Renal pelvis (tissue), 4 donors: ENCODE measurements around the gene PLEKHA8. TPM values are rescaled to one million over a fixed set of nuclear protein-coding genes. Genes with fewer than 3 reads are reported as not detected.
A peak's percentile ranks its signal among the peaks of the same experiment; 100 is the strongest.

Experiments
- DNase-seq: peaks from one replicate; pipeline ENCODE4 v3.0.0-alpha.2; 2013
- polyA plus RNA-seq, 3 donors: library from polyadenylated mRNA; unstranded; fragments of 120-200 nt; gene quantifications; one replicate each; pipeline ENCODE4 v1.2.1, GENCODE V29; 2013; ENCODE audit not compliant: insufficient read length in 3 of 3

Gene PLEKHA8
- polyA plus RNA-seq, 3 donors = 16.8 to 22.4 (median 18.3) TPM

DNA sequence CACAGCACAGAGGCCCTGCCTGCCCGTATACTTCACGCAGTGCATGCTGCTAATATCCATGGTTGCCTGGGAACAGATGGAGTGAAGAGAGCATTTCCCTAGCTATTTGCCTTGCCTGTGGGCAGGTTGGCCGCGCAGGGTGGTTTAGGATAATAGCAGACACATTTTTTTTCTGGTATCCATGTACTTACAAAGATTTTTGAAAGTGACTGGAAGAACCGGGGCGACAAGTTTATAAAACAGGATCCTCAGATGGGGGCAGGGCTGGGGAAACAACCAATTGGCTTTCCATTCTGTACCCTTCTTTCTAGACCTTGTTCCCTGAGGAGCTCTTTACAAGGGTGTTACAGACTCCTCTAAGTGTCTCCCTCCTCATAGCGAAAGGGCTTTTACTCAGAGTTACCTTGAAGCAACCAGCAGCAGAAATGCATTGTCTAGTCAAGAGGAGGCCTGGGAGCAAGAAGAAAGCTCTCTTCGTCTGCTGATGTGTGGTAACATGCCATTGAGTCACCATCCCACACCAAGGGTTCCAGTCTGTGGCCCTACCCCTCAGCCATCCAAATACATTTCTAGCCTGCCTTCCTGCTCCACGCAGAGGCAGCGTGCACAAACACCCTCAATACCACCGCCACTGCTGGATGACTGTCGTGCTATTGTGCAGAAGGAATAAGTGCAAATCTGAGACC is 138.1 kb downstream of the PLEKHA8 start:
- DNase-seq = peak; percentile 30

DNA sequence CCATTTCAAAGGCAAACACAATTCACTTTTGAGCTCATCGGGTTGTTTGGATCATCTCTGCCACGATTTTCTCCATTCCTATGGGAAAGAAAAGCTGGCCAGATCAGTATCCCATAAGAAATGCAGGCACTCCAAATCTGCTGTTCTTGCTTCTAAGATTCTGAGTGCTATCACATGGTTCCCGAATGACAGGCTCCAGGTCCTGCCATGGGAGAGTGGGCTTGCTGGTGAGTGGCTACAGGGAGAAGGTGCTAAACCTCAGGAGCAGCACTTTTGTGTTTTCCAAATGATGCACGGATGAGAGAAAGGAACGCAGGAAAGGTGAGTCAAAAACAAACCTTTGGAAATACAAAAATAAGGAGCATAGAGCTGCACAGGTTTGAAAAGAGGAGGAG is 138.6 kb downstream of the PLEKHA8 start:
- no peak for DNase-seq

DNA sequence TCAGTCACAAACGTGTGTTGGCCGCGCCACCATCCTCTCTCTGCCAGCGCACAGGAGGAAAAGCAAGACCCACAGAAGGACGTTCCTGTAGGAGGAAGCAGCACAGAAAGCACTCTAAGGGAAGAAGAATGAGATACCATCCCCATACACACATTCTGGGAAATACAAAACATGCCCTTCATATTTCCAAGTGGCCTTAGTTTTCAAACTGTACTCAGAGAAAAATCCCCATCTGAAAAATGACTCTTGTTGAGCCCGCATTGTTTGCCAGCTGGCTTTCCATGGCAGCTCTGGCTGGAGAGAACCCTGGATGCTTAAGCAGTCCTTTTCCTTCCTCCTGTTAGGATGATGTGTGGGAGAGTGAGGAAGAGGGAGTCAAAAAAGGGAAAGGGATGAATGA is 139.7 kb downstream of the PLEKHA8 start:
- no peak for DNase-seq

DNA sequence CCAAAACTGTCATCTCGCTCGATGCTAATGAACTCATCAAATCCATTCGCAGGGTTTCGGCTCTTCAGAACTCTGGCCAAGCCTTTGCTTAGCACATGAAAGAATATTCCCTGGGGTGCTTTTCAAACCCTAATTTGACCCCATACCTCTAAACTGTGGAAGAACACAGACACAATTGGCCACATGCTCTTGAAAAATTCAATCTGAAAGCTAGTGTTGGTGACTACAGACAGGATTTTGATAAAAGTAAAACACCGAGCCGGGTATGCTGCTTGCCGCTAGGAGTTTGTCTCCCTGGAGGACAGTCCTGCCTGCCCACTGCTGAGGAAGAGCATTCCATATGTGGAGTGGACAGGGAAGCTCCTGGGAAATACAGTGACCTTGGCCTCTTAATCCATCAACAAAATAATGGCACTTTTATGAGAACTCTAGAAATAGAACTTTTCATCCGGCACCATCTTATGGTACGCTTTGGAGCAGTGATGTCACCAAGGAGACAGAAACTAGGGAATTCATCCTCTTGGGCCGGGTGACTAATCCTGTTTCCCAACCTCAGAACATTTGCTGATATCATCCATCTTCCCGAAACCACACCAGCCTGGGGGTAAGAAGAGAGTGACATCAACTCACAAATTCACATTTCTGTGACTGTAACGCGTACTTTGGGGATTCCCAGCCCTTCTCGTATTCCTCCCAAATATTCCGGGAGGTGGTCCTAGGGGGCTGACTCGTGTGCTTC is 140.8 kb downstream of the PLEKHA8 start:
- DNase-seq = no peak

DNA sequence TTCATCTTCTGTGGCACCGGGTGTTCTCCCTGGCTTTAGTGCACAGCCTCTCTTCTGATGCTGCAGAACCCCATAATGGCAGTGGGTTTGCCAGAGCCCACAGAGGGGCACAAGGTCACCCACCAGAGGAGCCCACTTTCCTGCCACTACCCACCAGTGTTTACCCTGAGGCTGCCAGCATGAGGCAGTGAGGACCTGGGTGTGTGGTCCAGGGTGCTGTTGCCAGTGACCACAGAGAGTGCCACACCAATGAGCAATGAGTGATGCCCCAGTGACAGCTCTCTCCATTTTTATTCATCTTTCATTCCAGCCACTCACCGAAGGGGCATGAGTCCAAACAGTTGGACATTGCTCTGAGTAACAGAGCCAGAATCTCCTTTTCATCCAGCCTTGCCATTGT is 141.4 kb downstream of the PLEKHA8 start:
- DNase-seq = no peak

DNA sequence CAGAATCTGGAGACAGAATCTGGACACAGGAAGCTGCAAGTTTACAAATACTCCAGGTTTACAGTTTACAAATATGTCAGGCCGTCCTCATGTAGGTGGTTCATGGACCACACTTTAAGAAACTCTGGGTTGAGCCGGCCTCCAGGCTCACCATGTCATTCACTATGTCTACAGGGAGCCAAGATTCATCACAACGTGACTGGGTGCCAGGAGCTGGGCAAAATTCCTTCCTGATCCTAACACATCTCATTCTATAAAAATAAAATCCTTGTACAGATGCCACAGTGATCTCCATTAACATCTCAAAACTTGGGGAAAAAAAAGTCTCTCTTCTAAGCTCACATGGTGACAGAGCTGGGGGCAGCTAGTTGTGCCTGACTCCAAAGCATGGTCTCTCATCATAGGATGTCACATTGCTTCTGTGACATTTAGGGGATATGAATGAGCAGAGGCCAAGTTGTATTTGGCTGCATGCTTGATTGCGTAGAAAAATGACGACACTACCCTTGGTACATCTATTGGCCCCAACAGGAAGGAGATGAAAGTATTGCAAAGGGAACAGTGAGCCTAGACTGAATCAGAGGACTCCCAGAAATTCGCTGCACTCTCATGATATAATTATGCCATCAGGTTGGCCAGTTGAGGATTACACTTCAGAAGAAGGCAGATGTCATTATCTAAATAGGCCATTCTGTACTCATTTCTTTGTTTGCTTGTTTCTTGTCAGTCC is 142.4 kb downstream of the PLEKHA8 start:
- no peak for DNase-seq

DNA sequence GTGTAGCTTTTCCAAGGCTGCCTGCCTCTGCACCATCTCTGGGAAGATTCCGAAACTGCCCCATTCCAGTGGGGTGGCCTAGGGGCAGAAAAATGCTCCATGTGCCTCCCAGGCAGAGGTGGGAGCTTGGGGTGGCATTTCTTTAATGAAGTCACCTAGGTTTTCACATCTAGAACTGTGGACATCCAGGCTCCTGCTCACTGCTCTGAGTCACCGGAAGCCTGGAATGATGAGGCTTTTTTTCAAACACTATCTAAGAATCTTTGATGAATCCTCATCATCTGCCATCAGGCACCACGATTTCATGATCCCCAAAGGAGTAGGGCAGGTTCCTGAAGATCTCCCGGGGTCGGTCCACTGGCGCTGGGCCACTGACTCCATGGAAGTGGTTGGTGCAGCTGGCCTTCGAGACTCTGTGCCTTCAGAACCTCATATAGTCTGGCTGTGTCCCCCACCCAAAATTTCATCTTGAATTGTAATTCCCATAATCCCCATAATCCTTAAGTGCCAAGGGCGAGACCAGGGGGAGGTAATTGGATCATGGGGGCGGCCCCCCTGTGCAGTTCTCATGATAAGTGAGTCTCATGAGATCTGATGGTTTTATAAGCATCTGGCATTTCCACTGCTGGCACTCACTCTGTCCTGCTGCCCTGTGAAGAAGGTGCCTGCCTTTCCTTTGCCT is 143.7 kb downstream of the PLEKHA8 start:
- no peak for DNase-seq

DNA sequence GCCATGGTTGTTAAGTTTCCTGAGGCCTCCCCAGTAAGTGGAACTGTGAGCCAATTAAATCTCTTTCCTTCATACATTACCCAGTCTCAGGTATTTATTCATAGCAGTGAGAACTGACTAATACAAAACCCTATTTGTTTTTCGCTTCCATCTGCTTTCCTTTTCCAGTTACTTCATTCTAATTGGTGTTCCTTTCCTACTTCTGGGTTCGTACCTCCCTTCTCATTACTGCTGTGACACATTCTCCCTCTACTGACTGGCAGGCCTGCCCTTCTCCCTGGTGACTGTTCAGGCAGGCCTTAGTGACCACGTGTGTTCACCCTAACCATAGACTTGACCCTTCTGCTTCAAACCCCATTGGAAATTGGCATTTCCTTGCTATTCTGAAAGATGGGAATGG is 144.2 kb downstream of the PLEKHA8 start:
- DNase-seq = no peak

DNA sequence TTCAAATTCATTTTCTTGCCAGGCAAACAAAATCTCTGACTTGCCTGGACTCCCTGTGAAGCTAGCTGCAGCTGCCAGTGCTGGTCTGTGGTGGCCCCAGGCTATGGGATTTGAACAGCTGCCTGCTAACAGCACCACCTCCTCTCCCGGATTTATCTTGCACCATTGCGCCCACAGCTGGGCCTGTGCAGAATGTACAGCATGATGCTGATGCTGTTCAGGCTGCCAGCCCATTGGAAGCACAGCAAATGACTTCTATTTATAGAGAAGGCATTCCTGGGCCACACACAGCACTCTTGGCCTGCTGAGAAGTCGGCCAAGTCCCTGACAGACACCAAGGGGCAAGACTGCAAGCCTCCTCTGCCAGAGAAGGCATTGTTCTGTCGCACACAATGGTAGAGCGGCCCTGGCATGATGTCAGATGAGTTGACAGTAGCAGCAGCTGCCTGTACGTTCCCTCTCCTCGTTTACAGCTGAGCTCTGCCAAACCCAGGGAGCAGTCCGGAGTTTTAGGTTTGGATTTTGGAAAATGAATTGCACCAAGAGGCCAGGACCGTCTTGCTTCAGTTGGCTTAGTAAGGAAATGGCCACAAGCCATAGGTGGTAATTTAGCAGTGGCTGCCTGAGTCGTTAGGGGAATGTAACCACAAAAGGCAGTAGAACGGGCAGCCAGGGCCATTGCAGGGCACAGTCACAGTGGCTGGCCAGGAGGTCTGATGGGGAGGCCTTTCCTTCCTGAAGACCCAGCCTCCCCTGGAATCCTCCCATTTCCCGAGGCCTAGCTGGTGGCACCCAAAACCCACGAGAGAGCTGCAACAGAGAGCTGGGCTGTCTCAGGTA is 145.1 kb downstream of the PLEKHA8 start:
- DNase-seq = peak; percentile 37

DNA sequence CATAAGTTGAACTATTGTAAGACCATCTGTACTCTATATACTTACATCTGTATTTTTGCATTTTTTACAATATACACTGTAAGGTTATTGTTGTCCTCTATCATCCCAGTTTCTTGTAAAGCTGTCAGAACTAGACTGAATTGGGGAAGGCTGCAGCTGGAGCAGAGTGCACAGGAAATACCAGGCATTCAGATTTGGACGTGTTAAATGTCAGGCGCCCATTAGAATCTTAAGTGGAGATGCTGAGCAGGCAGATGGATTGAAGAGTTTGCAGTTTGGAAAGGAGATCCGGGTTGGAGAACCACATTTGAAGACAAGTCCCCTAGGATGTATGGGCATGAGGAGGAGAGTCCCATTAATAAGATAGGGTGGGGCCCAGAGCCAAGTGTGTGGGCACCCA is 147.0 kb downstream of the PLEKHA8 start:
- DNase-seq = no peak

DNA sequence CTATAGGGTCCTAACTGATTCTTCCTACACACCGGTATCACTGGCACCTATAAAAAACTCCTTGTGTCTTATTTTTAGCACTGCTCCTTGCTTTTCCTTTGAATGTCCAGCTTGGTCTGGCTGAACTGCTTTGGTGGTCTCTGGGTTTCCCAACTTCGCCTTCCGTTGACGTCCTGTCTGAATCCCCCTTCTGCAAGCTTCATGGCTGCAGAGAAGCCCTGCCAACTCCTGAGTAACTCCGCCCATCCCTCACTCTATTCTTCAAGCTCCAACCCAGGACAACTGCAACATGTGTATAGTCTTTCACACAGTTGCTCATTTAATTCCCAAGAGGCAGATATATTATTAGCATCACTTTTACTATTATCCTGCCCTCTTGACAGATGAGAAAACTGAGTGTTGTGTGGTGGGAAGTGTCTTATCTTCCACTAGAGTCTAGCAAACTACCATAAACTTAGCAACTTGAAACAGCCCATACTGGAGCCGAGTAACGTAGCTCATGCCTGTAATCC is 147.5 kb downstream of the PLEKHA8 start:
- no peak for DNase-seq

DNA sequence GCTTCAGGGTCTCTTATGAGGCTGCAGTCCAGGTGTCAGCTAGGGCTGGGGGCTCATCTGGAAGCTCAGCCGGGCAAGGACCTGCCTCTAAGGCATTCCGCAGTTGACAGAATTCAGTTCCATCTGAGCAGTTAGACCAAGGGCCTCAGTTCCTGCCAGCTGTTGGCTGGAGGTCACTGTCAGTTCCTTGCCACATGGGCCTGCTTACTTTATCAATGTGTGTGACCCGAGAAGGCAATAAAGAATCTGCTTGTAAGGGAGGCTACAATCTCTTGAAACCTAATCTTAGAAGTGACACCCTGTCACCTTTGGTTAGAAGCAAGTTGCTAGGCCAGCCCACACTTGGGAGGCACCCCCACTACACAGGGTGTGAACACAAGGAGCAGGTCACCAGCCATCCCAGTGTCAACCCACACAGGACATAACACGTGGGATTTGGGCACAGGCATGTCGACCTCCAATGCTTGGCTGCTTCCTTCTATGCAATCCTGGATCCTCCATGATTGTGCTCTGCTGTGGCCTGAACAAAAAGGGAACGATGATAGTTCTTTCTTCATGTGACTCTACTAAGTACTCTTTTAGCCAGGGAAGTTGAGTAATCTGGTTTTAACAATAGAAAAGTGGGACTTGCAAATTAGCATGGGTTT is 148.4 kb downstream of the PLEKHA8 start:
- no peak for DNase-seq

DNA sequence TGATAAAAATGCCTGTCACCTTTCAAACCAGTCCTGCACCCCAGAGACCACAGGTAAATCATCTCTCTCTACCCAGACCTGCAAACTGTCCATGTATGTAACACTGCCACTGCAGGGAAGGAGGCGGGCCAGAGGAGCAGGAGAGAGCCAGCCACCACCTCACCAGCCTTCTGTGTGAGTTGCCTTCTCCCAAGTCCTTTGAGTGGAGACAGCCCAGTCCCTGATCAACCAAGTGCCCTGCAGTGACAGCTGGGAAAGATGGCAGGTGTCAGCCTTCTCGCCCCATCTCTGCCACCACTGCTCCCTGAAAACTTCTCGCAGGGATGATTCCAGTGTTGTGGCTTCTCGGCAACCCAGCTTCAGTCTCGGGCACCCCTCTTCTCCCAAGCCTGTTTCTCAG is 149.0 kb downstream of the PLEKHA8 start:
- DNase-seq = no peak

DNA sequence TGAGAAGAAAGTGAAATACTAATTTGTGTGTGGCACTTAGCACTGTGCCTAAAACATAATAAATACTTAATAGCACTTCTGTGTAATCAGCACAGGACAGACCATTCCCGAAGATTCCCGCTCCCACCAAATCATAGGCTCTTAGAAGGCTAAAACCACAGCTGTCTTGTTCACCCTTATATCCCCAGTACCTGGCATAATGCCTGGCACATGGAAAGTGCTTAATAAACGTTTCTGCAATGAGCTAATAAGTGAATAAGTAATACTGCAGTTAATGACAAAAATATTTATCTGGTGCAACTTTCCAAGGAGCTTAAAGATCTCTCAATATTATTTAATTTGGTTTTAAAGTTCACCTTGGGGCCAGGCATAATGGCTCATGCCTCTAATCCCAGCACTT is 149.8 kb downstream of the PLEKHA8 start:
- no peak for DNase-seq

DNA sequence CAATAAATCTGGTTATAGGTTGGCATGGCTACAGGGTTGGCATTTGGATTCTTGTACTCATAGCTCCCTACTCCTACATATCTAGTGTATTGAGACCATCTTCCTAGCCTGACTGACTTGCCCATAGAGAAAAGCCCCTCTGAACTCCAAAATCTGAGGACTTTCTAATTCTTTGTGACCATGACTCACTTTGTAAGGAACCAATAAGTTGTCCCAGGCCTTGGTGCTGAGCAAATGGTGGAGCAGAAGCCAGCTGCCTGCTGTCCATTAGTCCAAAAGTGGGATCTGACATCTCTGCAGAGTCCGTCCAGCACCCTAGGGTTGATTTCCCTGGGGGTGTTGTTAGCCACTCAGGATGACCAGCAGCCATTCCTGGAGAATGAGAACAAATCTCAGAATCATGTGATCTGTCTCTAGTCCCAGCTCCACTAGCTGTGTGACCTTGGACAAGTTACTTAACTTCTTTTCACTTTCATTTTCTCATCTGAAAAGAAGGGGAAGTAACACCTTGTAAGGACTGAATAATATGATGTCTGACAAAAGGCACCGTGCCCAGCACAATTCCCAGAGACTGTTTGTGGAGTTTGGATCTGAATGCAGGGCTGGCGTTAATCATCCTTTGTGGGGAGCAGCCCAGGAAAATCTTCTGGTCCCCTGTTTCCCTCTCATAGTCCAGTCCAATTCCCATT is 150.7 kb downstream of the PLEKHA8 start:
- no peak for DNase-seq

Other genes starting within 250 kb of the PLEKHA8 start
- 1 to 10 TPM; 4.8 to 7.6 (median 5.8) TPM for gene WIPF3, start 221.9 kb upstream of the PLEKHA8 start, polyA plus RNA-seq
- 10 to 100 TPM; 62.4 to 65.7 (median 63.1) TPM for gene SCRN1, start 38.6 kb upstream of the PLEKHA8 start, polyA plus RNA-seq
- gene FKBP14, start 1.7 kb upstream of the PLEKHA8 start, polyA plus RNA-seq = 10 to 100 TPM; 14.4 to 18.4 (median 15.4) TPM
- 10 to 100 TPM; 72.0 to 95.3 (median 81.0) TPM for gene MTURN, start 106.6 kb downstream of the PLEKHA8 start, polyA plus RNA-seq